Sigmoid colon (tissue), 7 donors: ENCODE data around the gene SLC25A38. TPM values are rescaled to one million over a fixed set of nuclear protein-coding genes. Genes with fewer than 3 reads are reported as not detected.

Source experiments
- DNase-seq: peaks from one replicate; pipeline ENCODE4 v3.0.0-alpha.2; 2019
- H3K27ac ChIP-seq, 4 donors: fragments of 200-600 bp; sonication (generic); one replicate each; pipeline ENCODE4 v1.5.1; 2016 to 2019; ENCODE audit warnings: mild to moderate bottlenecking in 1 of 4
- H3K27me3 ChIP-seq, 3 donors: fragments of 200-600 bp; sonication (generic); one replicate each; pipeline ENCODE4 v1.5.1; 2019; ENCODE audit warnings: mild to moderate bottlenecking in 1 of 3
- H3K36me3 ChIP-seq, 4 donors: fragments of 200-600 bp; sonication (generic); one replicate each; pipeline ENCODE4 v1.5.1; 2016 to 2019
- H3K4me1 ChIP-seq, 4 donors: fragments of 200-600 bp; sonication (generic); one replicate each; pipeline ENCODE4 v1.5.1; 2017 to 2019
- H3K4me3 ChIP-seq, 4 donors: fragments of 200-600 bp; sonication (generic); one replicate each; pipeline ENCODE4 v1.5.1; 2017 to 2019; ENCODE audit warnings: mild to moderate bottlenecking in 2 of 4, moderate library complexity in 1 of 4
- H3K9me3 ChIP-seq, 4 donors: fragments of 200-600 bp in 3 of 4; sonication (generic) in 3 of 4; one replicate each; pipeline versions ENCODE4 v1.5.1 to v1.6.1; 2013 to 2019
- EP300 ChIP-seq, 4 donors: sonication (generic); formaldehyde crosslinking; IDR thresholded peaks; one replicate each; pipeline ENCODE4 v1.6.1; 2017; ENCODE audit warnings: antibody characterized with exemption in 4 of 4
- POLR2A ChIP-seq, 2 donors: fragments of 450-650 bp; IDR thresholded peaks; one replicate each; pipeline ENCODE4 v1.6.1; 2016; ENCODE audit warnings: antibody characterized with exemption in 2 of 2, mild to moderate bottlenecking in 2 of 2, moderate library complexity in 2 of 2
- POLR2AphosphoS5 ChIP-seq, 4 donors: sonication (generic); formaldehyde crosslinking; IDR thresholded peaks; one replicate each; pipeline ENCODE4 v1.6.1; 2017; ENCODE audit warnings: antibody characterized with exemption in 4 of 4
- WGBS, 2 donors: extraction: QIAGEN DNeasy Blood & Tissue Kit; methylation state at CpG; one replicate each; pipeline ENCODE4 v1.1.7; 2013; 5-methylcytosine and 5-hydroxymethylcytosine counted together
- intact Hi-C: fragments of 100-400 bp; cut with DNase I; formaldehyde crosslinking; loops from one replicate; pipeline ENCODE4 v1.15.1; 2023
- polyA plus RNA-seq, 3 donors: library from polyadenylated mRNA; stranded (reverse); fragments of 200-250 nt; gene quantifications; one replicate each; pipeline ENCODE4 v1.2.3, GENCODE V29; 2013
- total RNA-seq, 4 donors: library from RNA; depleted of rRNA; stranded (reverse); fragments of >200 nt; gene quantifications; one replicate each; pipeline ENCODE4 v1.1.0, GENCODE V29; 2016
- TF ChIP-seq, protein P1 (sequence below), 4 experiments: fragments of 450-650 bp in 3 of 4; fragments of 200-600 bp in 1 of 4; IDR thresholded peaks; one replicate each; pipeline ENCODE4 v1.5.1; 2016 to 2019; ENCODE audit warnings: antibody characterized with exemption in 4 of 4, mild to moderate bottlenecking in 3 of 4, moderate library complexity in 2 of 4
- donor health status: healthy with polysubstance abuse.
- donor health status: Bipolar disorder and iron deficiency.
- donor health status: healthy.

The SLC25A38 gene
- total and polyA plus RNA-seq, 7 donors: 25.8 to 39.0 (median 32.6) TPM

DNA sequence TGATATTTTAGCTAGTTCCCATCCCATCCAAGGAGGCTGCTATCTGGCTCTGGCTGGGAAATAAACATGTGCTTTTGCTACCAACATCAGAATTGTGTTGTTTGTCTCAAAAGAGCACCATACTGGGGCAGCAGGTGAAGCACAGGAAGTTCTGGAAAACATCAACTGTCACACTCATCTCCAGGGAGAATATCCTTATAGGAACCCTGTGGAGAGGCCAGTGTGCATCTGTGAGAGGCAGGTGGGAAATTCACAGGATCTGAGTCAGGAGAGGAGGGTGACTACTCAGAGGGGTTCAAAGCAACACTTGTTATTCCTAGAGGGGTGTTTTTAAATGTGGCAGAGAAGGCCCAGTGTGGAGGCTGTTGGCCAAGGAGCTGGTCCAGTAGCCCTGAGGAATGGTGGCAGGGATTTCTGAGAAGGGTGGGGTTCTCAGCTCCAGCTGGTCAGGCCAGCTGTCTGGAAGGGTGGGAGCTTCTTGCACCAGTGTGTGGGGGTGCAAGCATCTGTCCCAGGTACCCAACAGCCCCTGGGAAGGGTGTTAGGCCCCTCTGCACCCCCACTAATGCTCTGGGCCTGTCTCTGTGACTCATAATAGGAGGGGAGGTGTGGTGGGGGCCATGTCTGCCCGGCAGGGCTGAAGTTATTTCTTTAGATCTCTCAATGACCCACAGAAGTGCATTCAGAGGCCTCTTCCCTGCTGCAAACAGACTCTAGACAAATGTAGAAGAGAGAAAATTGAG is 52.0 kb downstream of the SLC25A38 start:
- no peak for DNase-seq

DNA sequence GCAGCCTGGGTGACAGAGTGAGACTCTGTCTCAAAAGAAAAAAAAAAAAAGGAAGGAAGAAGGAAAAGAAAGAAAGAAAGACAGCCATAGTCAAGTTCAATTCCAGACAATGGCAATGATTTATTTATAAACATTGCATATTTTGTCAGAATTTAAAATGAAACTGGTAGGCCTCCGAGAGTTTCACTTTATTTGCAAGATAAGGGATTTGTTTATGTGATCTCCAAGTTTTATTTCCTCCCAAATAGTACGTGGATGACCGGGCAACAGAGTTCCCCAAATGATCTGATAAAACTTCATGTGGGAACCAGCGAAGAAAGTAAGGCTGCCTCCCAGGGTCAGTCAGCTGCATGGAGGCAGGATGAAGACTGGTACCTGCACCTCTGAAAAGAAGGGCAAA is 55.7 kb downstream of the SLC25A38 start:
- Histone ChIP-seq H3K4me1 (peaks cover 0 to 9% (median 0%) of the 10 kb centered on the region in 4 donors), H3K27ac (no peak overlapping the region)
- TF ChIP-seq, protein P1, sequence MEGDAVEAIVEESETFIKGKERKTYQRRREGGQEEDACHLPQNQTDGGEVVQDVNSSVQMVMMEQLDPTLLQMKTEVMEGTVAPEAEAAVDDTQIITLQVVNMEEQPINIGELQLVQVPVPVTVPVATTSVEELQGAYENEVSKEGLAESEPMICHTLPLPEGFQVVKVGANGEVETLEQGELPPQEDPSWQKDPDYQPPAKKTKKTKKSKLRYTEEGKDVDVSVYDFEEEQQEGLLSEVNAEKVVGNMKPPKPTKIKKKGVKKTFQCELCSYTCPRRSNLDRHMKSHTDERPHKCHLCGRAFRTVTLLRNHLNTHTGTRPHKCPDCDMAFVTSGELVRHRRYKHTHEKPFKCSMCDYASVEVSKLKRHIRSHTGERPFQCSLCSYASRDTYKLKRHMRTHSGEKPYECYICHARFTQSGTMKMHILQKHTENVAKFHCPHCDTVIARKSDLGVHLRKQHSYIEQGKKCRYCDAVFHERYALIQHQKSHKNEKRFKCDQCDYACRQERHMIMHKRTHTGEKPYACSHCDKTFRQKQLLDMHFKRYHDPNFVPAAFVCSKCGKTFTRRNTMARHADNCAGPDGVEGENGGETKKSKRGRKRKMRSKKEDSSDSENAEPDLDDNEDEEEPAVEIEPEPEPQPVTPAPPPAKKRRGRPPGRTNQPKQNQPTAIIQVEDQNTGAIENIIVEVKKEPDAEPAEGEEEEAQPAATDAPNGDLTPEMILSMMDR (IDR thresholded peaks at IDR 0.05): no peak
- TF ChIP-seq POLR2A (IDR thresholded peaks at IDR 0.05) (no peak), POLR2AphosphoS5 (IDR thresholded peaks at IDR 0.05) (no peak), EP300 (IDR thresholded peaks at IDR 0.05) (no peak)

More for the DNA sequence above, 52.0 kb downstream of the SLC25A38 start:
- no peak overlapping the region for H3K4me3 ChIP-seq
- H3K27ac ChIP-seq: no peak overlapping the region
- H3K4me1 ChIP-seq: peaks cover 0 to 9% (median 0%) of the 10 kb centered on the region in 4 donors
- no peaks in the 10 kb centered on the region for H3K27me3 ChIP-seq
- 65 to 79% methylated on average over 1 of the region's 1 CpG for WGBS, 2 donors
- H3K9me3 ChIP-seq: no peaks in the 10 kb centered on the region
- TF ChIP-seq, protein P1 (IDR thresholded peaks at IDR 0.05): no peak
- TF ChIP-seq POLR2A (IDR thresholded peaks at IDR 0.05) (no peak), EP300 (IDR thresholded peaks at IDR 0.05) (no peak), POLR2AphosphoS5 (IDR thresholded peaks at IDR 0.05) (peak in 2 of 4 donors; percentile 14 to 18)
- intact Hi-C loops: no loop called here
- no peaks in the 10 kb centered on the region for H3K36me3 ChIP-seq

DNA sequence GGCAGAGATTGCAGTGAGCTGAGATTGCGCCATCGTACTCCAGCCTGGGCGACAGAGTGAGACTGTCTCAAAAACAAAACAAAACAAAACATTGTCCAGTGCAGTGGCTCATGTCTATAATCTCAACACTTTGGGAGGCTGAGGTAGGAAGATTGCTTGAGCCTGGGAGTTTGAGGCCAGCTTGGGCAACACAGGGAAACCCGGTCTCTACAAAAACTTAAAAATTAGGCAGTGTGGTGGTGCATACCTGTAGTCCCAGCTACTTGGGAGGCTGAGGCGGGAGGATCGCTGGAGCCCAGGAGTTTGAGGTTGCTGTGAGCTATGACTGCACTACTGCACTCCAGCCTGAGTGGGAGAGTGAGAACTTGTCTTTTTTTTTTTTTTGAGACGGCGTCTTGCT is 57.1 kb downstream of the SLC25A38 start:
- no peak overlapping the region for H3K4me3 ChIP-seq
- no peaks in the 10 kb centered on the region for H3K27me3 ChIP-seq
- H3K27ac ChIP-seq: no peak overlapping the region
- peaks cover 0 to under 1% (median 0%) of the 10 kb centered on the region in 4 donors for H3K4me1 ChIP-seq
- WGBS, 2 donors: 86 to 92% methylated on average over 8 of the region's 8 CpGs
- intact Hi-C loops: no loop called here
- TF ChIP-seq, protein P1 (IDR thresholded peaks at IDR 0.05): no peak
- TF ChIP-seq EP300 (IDR thresholded peaks at IDR 0.05) (no peak), POLR2A (IDR thresholded peaks at IDR 0.05) (no peak), POLR2AphosphoS5 (IDR thresholded peaks at IDR 0.05) (no peak)
- no peak for DNase-seq
- no peaks in the 10 kb centered on the region for H3K36me3 ChIP-seq
- H3K9me3 ChIP-seq: no peaks in the 10 kb centered on the region

More for the DNA sequence above, 55.7 kb downstream of the SLC25A38 start:
- no peaks in the 10 kb centered on the region for H3K27me3 ChIP-seq
- no peak overlapping the region for H3K4me3 ChIP-seq
- intact Hi-C loops: no loop called here
- WGBS, 2 donors: 39 to 54% methylated on average over 4 of the region's 4 CpGs
- DNase-seq: no peak
- H3K36me3 ChIP-seq: no peaks in the 10 kb centered on the region
- H3K9me3 ChIP-seq: no peaks in the 10 kb centered on the region

DNA sequence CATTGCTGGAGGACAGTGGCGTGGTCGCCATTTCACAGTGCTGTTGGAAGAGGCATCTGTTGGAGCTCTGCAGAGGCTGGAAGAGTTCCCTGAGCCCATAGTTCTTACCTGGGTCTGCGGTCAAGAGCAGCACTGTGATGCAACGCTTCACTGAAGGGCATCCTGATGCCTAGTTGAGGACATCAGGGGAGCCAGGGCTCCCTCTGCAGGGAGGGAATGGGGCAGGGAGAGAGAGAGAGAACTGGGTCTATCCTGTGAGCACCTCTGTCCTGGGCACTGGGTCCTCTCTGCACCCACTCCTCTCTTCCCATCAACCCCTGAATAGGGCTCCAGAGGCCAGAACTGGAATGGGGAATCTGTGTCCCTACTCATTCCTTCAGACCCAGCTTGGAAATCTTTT is 60.4 kb downstream of the SLC25A38 start:
- 89 to 94% methylated on average over 4 of the region's 4 CpGs for WGBS, 2 donors
- TF ChIP-seq EP300 (IDR thresholded peaks at IDR 0.05): no peak
- TF ChIP-seq, protein P1 (IDR thresholded peaks at IDR 0.05): no peak
- TF ChIP-seq POLR2A (IDR thresholded peaks at IDR 0.05): no peak
- no peak for TF ChIP-seq POLR2AphosphoS5 (IDR thresholded peaks at IDR 0.05)
- H3K4me1 ChIP-seq: peaks cover 0 to 3% (median 1%) of the 10 kb centered on the region in 4 donors
- DNase-seq: no peak
- H3K27ac ChIP-seq: no peak overlapping the region
- no peaks in the 10 kb centered on the region for H3K27me3 ChIP-seq
- no peaks in the 10 kb centered on the region for H3K36me3 ChIP-seq
- no peaks in the 10 kb centered on the region for H3K9me3 ChIP-seq
- intact Hi-C loops: no loop called here
- no peak overlapping the region for H3K4me3 ChIP-seq
